Osteocyte (in vitro differentiated cells): ENCODE results near the gene KCNJ11. TPM values are rescaled to one million over a fixed set of nuclear protein-coding genes. Genes with fewer than 3 reads are reported as not detected.

Source experiments
- DNase-seq: peaks from one replicate; pipeline ENCODE4 v3.0.0; 2021; ENCODE audit warnings: mixed read lengths; ENCODE audit not compliant: unreplicated experiment; ENCODE audit errors: extremely low spot score
- H3K27ac Mint-ChIP-seq: one replicate; pipeline ENCODE4 v1.8.0; 2021; ENCODE audit warnings: mild to moderate bottlenecking, mixed read lengths; ENCODE audit not compliant: unreplicated experiment
- H3K27me3 Mint-ChIP-seq: one replicate; pipeline ENCODE4 v1.8.0; 2021; ENCODE audit warnings: mixed read lengths; ENCODE audit not compliant: unreplicated experiment
- H3K36me3 Mint-ChIP-seq: one replicate; pipeline ENCODE4 v1.8.0; 2021; ENCODE audit warnings: mixed read lengths; ENCODE audit not compliant: unreplicated experiment
- H3K4me1 Mint-ChIP-seq: one replicate; pipeline ENCODE4 v1.8.0; 2021; ENCODE audit warnings: mixed read lengths; ENCODE audit not compliant: unreplicated experiment
- H3K4me3 Mint-ChIP-seq: one replicate; pipeline ENCODE4 v1.8.0; 2021; ENCODE audit warnings: mild to moderate bottlenecking, moderate library complexity, mixed read lengths; ENCODE audit not compliant: unreplicated experiment
- H3K9me3 Mint-ChIP-seq: one replicate; pipeline ENCODE4 v1.8.0; 2021; ENCODE audit warnings: mixed read lengths; ENCODE audit not compliant: unreplicated experiment
- CTCF ChIP-seq: fragments of 200-600 bp; sonication (generic); IDR thresholded peaks from 2 replicates; pipeline ENCODE4 v1.5.0; 2021; ENCODE audit warnings: antibody characterized with exemption, mild to moderate bottlenecking, moderate library complexity
- total RNA-seq: library from RNA; stranded (reverse); gene quantifications from 2 replicates; pipeline ENCODE4 v1.2.1, GENCODE V29; 2021

The KCNJ11 gene
- total RNA-seq, 1 donor from 2014 or later = not detected

GRCh38 chr11:17383461-17383860 lies 5.0 kb downstream of the KCNJ11 start:
- no peak overlapping the region for H3K27ac Mint-ChIP-seq
- H3K36me3 Mint-ChIP-seq = peaks cover 4% of the 10 kb centered on the region
- H3K4me3 Mint-ChIP-seq = no peak overlapping the region
- H3K27me3 Mint-ChIP-seq = peaks cover 6% of the 10 kb centered on the region
- no peaks in the 10 kb centered on the region for H3K4me1 Mint-ChIP-seq
- no peak for DNase-seq
- no peak for TF ChIP-seq CTCF
- H3K9me3 Mint-ChIP-seq = peaks cover 2% of the 10 kb centered on the region

- DNase-seq = no peak
- Mint-ChIP-seq H3K4me1 (no peaks in the 10 kb centered on the region), H3K9me3 (peaks cover 4% of the 10 kb centered on the region), H3K27ac (no peak overlapping the region), H3K27me3 (peaks cover 2% of the 10 kb centered on the region), H3K36me3 (peaks cover 9% of the 10 kb centered on the region), H3K4me3 (no peak overlapping the region)
- no peak for TF ChIP-seq CTCF
Observed at GRCh38 chr11:17382046-17382728, 6.3 kb downstream of the KCNJ11 start.

GRCh38 chr11:17381156-17381555 lies 7.3 kb downstream of the KCNJ11 start:
- no peak overlapping the region for H3K4me3 Mint-ChIP-seq
- no peak for DNase-seq

GRCh38 chr11:17379383-17380180 lies 8.9 kb downstream of the KCNJ11 start:
- H3K4me3 Mint-ChIP-seq = no peak overlapping the region
- no peak overlapping the region for H3K27ac Mint-ChIP-seq
- peaks cover 4% of the 10 kb centered on the region for H3K9me3 Mint-ChIP-seq
- no peak for TF ChIP-seq CTCF
- peaks cover 13% of the 10 kb centered on the region for H3K36me3 Mint-ChIP-seq
- H3K27me3 Mint-ChIP-seq = no peaks in the 10 kb centered on the region
- H3K4me1 Mint-ChIP-seq = no peaks in the 10 kb centered on the region
- DNase-seq = no peak

More at GRCh38 chr11:17381156-17381555, 7.3 kb downstream of the KCNJ11 start:
- peaks cover 4% of the 10 kb centered on the region for H3K9me3 Mint-ChIP-seq
- no peaks in the 10 kb centered on the region for H3K4me1 Mint-ChIP-seq
- no peak overlapping the region for H3K27ac Mint-ChIP-seq
- H3K27me3 Mint-ChIP-seq = peaks cover 2% of the 10 kb centered on the region
- H3K36me3 Mint-ChIP-seq = peaks cover 13% of the 10 kb centered on the region
- TF ChIP-seq CTCF = no peak

- H3K36me3 Mint-ChIP-seq = peaks cover 21% of the 10 kb centered on the region
- H3K27ac Mint-ChIP-seq = no peak overlapping the region
- H3K27me3 Mint-ChIP-seq = no peaks in the 10 kb centered on the region
- peaks cover 8% of the 10 kb centered on the region for H3K9me3 Mint-ChIP-seq
- H3K4me3 Mint-ChIP-seq = no peak overlapping the region
- no peaks in the 10 kb centered on the region for H3K4me1 Mint-ChIP-seq
- DNase-seq = no peak
- TF ChIP-seq CTCF = no peak
Observed at GRCh38 chr11:17378655-17379054, 9.8 kb downstream of the KCNJ11 start.
